ENCODE measurements around the gene DENND10.

Gene DENND10

GRCh38 chr10:119174109-119174508 lies 70.2 kb downstream of the DENND10 start:
- no peak for TF ChIP-seq EZH2phosphoT487 (IDR thresholded peaks at IDR 0.05; ENCODE audit: low read length)
- no peak overlapping the region for H3K9ac ChIP-seq (ENCODE audit: low read length)
- no peaks in the 10 kb centered on the region for H4K20me1 ChIP-seq (ENCODE audit: insufficient read depth, low read length)
- H3K4me2 ChIP-seq (ENCODE audit: low read depth, low read length) = no peak overlapping the region
- no peak overlapping the region for H3K27ac ChIP-seq (ENCODE audit: low read length)
- H3K9me2 ChIP-seq (replicated peaks; ENCODE audit: insufficient read depth, low read length) = no peaks in the 10 kb centered on the region
- no peaks in the 10 kb centered on the region; the same call in 1 of the 2 replicates for H3F3A ChIP-seq (ENCODE audit: insufficient read depth, low read length)
- no peak for DNase-seq
- H3K27me3 ChIP-seq (replicated peaks; ENCODE audit: insufficient read depth, low read length) = no peaks in the 10 kb centered on the region
- no peak overlapping the region for H2AFZ ChIP-seq (ENCODE audit: low read length)
- H3K79me2 ChIP-seq (ENCODE audit: low read length) = peaks cover 54% of the 10 kb centered on the region
- peaks cover 30% of the 10 kb centered on the region for H3K36me3 ChIP-seq (replicated peaks; ENCODE audit: insufficient read depth, low read length)
- H3K4me1 ChIP-seq (ENCODE audit: low read length) = peaks cover 3% of the 10 kb centered on the region; the same call in 1 of the 2 replicates
- no peaks in the 10 kb centered on the region for H3K9me3 ChIP-seq (replicated peaks; ENCODE audit: insufficient read depth, low read length)
- H3K4me3 ChIP-seq (ENCODE audit: low read length) = no peak overlapping the region

- no peaks in the 10 kb centered on the region for H3K9me3 ChIP-seq (replicated peaks; ENCODE audit: insufficient read depth, low read length)
- H3K36me3 ChIP-seq (replicated peaks; ENCODE audit: insufficient read depth, low read length) = peaks cover 21% of the 10 kb centered on the region
- H3F3A ChIP-seq (ENCODE audit: insufficient read depth, low read length) = no peaks in the 10 kb centered on the region
- H3K79me2 ChIP-seq (ENCODE audit: low read length) = peaks cover 54% of the 10 kb centered on the region
- no peak overlapping the region for H3K27ac ChIP-seq (ENCODE audit: low read length)
- peaks cover 4% of the 10 kb centered on the region; the same call in 1 of the 2 replicates for H3K4me1 ChIP-seq (ENCODE audit: low read length)
- no peaks in the 10 kb centered on the region for H4K20me1 ChIP-seq (ENCODE audit: insufficient read depth, low read length)
- no peaks in the 10 kb centered on the region for H3K27me3 ChIP-seq (replicated peaks; ENCODE audit: insufficient read depth, low read length)
- H3K9me2 ChIP-seq (replicated peaks; ENCODE audit: insufficient read depth, low read length) = no peaks in the 10 kb centered on the region
- TF ChIP-seq EZH2phosphoT487 (IDR thresholded peaks at IDR 0.05; ENCODE audit: low read length) = no peak
- no peak for TF ChIP-seq EZH2 (optimal IDR thresholded peaks at IDR 0.05; ENCODE audit: low read depth, low read length)
- no peak for TF ChIP-seq CTCF (IDR thresholded peaks at IDR 0.05; ENCODE audit: low read length)
- no peak overlapping the region for H3K4me2 ChIP-seq (ENCODE audit: low read depth, low read length)
- no peak for DNase-seq
- no peak overlapping the region for H3K4me3 ChIP-seq (ENCODE audit: low read length)
- H2AFZ ChIP-seq (ENCODE audit: low read length) = no peak overlapping the region
- H3K9ac ChIP-seq (ENCODE audit: low read length) = no peak overlapping the region
Measured at GRCh38 chr10:119176166-119176565, 72.3 kb downstream of the DENND10 start.

GRCh38 chr10:119177708-119178371 lies 73.9 kb downstream of the DENND10 start:
- H3K4me2 ChIP-seq (ENCODE audit: low read depth, low read length) = peak overlapping the region; percentile 84; the same call in 1 of the 2 replicates
- peak overlapping the region; percentile 99 for H2AFZ ChIP-seq (ENCODE audit: low read length)
- H3K79me2 ChIP-seq (ENCODE audit: low read length) = peaks cover 49% of the 10 kb centered on the region
- H3K27ac ChIP-seq (ENCODE audit: low read length) = peak overlapping the region; percentile 60; the same call in 1 of the 2 replicates
- no peak for TF ChIP-seq CTCF (IDR thresholded peaks at IDR 0.05; ENCODE audit: low read length)
- TF ChIP-seq EZH2phosphoT487 (IDR thresholded peaks at IDR 0.05; ENCODE audit: low read length) = no peak
- no peak for TF ChIP-seq EZH2 (optimal IDR thresholded peaks at IDR 0.05; ENCODE audit: low read depth, low read length)
- H3K9me2 ChIP-seq (replicated peaks; ENCODE audit: insufficient read depth, low read length) = no peaks in the 10 kb centered on the region
- H3K27me3 ChIP-seq (replicated peaks; ENCODE audit: insufficient read depth, low read length) = no peaks in the 10 kb centered on the region
- H3K36me3 ChIP-seq (replicated peaks; ENCODE audit: insufficient read depth, low read length) = peaks cover 15% of the 10 kb centered on the region; the same call in 1 of the 2 replicates
- peak overlapping the region; percentile 100 for H3K4me3 ChIP-seq (ENCODE audit: low read length)
- H3K4me1 ChIP-seq (ENCODE audit: low read length) = peaks cover 4% of the 10 kb centered on the region; the same call in 1 of the 2 replicates
- DNase-seq = no peak
- H3K9ac ChIP-seq (ENCODE audit: low read length) = peak overlapping the region; percentile 86
- H3K9me3 ChIP-seq (replicated peaks; ENCODE audit: insufficient read depth, low read length) = no peaks in the 10 kb centered on the region
- H4K20me1 ChIP-seq (ENCODE audit: insufficient read depth, low read length) = no peaks in the 10 kb centered on the region
- H3F3A ChIP-seq (ENCODE audit: insufficient read depth, low read length) = no peaks in the 10 kb centered on the region
